ENCODE results near the gene EOGT. TPM values are rescaled to one million over a fixed set of nuclear protein-coding genes. Genes with fewer than 3 reads are reported as not detected.

Gene EOGT
- total and polyA plus RNA-seq, 2 of the 4 experiments (the other 2 are of a cell fraction): 12.3 to 41.2 TPM

GRCh38 chr3:68963376-68963775, 50.1 kb downstream of the EOGT start:
- ChIA-PET POLR2A (ENCODE audit: unreplicated experiment) (no interaction called here), CTCF (no interaction called here)
- Histone ChIP-seq H3K9ac (ENCODE audit: low read depth, low read length) (no peak overlapping the region), H2BK15ac (ENCODE audit: low read depth, low read length) (no peak overlapping the region), H3K56ac (ENCODE audit: extremely low read depth, insufficient read depth, low read length) (no peak overlapping the region), H2BK20ac (ENCODE audit: low read depth, low read length) (no peak overlapping the region), H3K14ac (replicated peaks; ENCODE audit: low read depth, low read length) (no peak overlapping the region), H2AK5ac (ENCODE audit: low read depth, low read length) (no peak overlapping the region), H3K9me1 (ENCODE audit: insufficient read depth, low read length) (no peaks in the 10 kb centered on the region), H3K18ac (ENCODE audit: low read depth, low read length) (no peak overlapping the region), H2AFZ (replicated peaks; ENCODE audit: low read length, poor library complexity) (no peak overlapping the region), H4K5ac (ENCODE audit: low read depth, low read length) (no peak overlapping the region), H3K23ac (ENCODE audit: low read depth, low read length) (no peak overlapping the region), H3K27ac (ENCODE audit: insufficient read depth, low read length) (no peak overlapping the region), H4K20me1 (ENCODE audit: insufficient read depth, low read length) (no peaks in the 10 kb centered on the region), H2AK9ac (replicated peaks; ENCODE audit: low read depth, low read length, poor library complexity) (no peak overlapping the region), H3K4me1 (ENCODE audit: control insufficient read depth, insufficient read depth, low read length) (no peaks in the 10 kb centered on the region), H2BK120ac (ENCODE audit: low read depth, low read length) (no peak overlapping the region), H4K8ac (ENCODE audit: low read depth in 2 of 2, low read length in 2 of 2) (no peak overlapping the region), H3K4me2 (ENCODE audit: low read depth, low read length) (no peak overlapping the region), H4K91ac (ENCODE audit: insufficient read depth, low read depth, low read length) (no peak overlapping the region), H3K79me1 (ENCODE audit: low read depth in 1 of 2, low read length in 2 of 2) (no peaks in the 10 kb centered on the region), H2BK5ac (ENCODE audit: low read depth, low read length, poor library complexity, severe bottlenecking) (no peak overlapping the region), H3K27me3 (ENCODE audit: control insufficient read depth, insufficient read depth, low read length) (peaks cover 5% of the 10 kb centered on the region), H3K4me3 (ENCODE audit: insufficient read depth, low read depth, low read length) (no peak overlapping the region), H3K4ac (ENCODE audit: low read depth, low read length) (no peak overlapping the region), H3K9me3 (ENCODE audit: control insufficient read depth, insufficient read depth, low read length) (no peaks in the 10 kb centered on the region), H3K36me3 (ENCODE audit: control insufficient read depth, insufficient read depth, low read length) (no peaks in the 10 kb centered on the region)
- dilution Hi-C loops (cut with HindIII; ENCODE audit: low sequenced_read_pairs, unreplicated experiment) (no loop called here), intact Hi-C loops (cut with micrococcal nuclease) (no loop called here), in situ Hi-C loops (cut with MboI; ENCODE audit: low sequenced_read_pairs) (no loop called here)
- ATAC-seq (ENCODE audit: low read depth) (no peak), DNase-seq (no peak)
- BruUV-seq (replicated peaks): no TSS peak
- TF ChIP-seq NFE2L2 (IDR thresholded peaks at IDR 0.05; ENCODE audit: low read depth, low read length) (no peak), POLR2A (IDR thresholded peaks at IDR 0.05; ENCODE audit: low read depth, low read length) (no peak), CHD1 (IDR thresholded peaks at IDR 0.05; ENCODE audit: low read depth, low read length) (no peak), FOS (IDR thresholded peaks at IDR 0.05; ENCODE audit: low read depth, low read length) (no peak), RCOR1 (IDR thresholded peaks at IDR 0.05; ENCODE audit: insufficient replicate concordance, low read length) (no peak), MXI1 (IDR thresholded peaks at IDR 0.05; ENCODE audit: borderline replicate concordance, low read depth, low read length) (no peak), CTCF (conservative IDR thresholded peaks at IDR 0.05; ENCODE audit: low read depth, low read length) (no peak), CEBPB (IDR thresholded peaks at IDR 0.05; ENCODE audit: low read depth, low read length) (no peak), BHLHE40 (IDR thresholded peaks at IDR 0.05; ENCODE audit: low read depth, low read length) (no peak), RAD21 (IDR thresholded peaks at IDR 0.05; ENCODE audit: low read length) (no peak), MAFK (IDR thresholded peaks at IDR 0.05; ENCODE audit: low read depth, low read length) (no peak), RFX5 (IDR thresholded peaks at IDR 0.05; ENCODE audit: low read depth, low read length) (no peak), MAZ (IDR thresholded peaks at IDR 0.05; ENCODE audit: borderline replicate concordance, low read depth, low read length) (no peak)
- TF ChIP-seq, protein P1, sequence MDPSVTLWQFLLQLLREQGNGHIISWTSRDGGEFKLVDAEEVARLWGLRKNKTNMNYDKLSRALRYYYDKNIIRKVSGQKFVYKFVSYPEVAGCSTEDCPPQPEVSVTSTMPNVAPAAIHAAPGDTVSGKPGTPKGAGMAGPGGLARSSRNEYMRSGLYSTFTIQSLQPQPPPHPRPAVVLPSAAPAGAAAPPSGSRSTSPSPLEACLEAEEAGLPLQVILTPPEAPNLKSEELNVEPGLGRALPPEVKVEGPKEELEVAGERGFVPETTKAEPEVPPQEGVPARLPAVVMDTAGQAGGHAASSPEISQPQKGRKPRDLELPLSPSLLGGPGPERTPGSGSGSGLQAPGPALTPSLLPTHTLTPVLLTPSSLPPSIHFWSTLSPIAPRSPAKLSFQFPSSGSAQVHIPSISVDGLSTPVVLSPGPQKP (IDR thresholded peaks at IDR 0.05; ENCODE audit: borderline replicate concordance, low read depth, low read length): no peak
- TF ChIP-seq, protein P2, sequence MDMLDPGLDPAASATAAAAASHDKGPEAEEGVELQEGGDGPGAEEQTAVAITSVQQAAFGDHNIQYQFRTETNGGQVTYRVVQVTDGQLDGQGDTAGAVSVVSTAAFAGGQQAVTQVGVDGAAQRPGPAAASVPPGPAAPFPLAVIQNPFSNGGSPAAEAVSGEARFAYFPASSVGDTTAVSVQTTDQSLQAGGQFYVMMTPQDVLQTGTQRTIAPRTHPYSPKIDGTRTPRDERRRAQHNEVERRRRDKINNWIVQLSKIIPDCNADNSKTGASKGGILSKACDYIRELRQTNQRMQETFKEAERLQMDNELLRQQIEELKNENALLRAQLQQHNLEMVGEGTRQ (IDR thresholded peaks at IDR 0.05; ENCODE audit: low read depth, low read length): no peak

Measured in IMR-90 (cell line).